ENCODE data around the gene SERTAD3.
"Not testable (repeated sequence)": the region's sequence is repeated elsewhere in the genome, so short reads cannot be mapped to it uniquely, and the experiment has no call there.

SERTAD3 gene

GRCh38 chr19:40457953-40458596 lies 13.9 kb upstream of the SERTAD3 start:
- DNase-seq, result no peak

- no peak for DNase-seq
Observed at GRCh38 chr19:40457048-40457447, 12.9 kb upstream of the SERTAD3 start.

- not testable (repeated sequence) for DNase-seq
Observed at GRCh38 chr19:40453943-40454342, 9.8 kb upstream of the SERTAD3 start.

- no peak for DNase-seq
Observed at GRCh38 chr19:40453151-40453735, 9.1 kb upstream of the SERTAD3 start.

- no peak for DNase-seq
Observed at GRCh38 chr19:40452016-40452415, 7.9 kb upstream of the SERTAD3 start.

GRCh38 chr19:40450664-40451063 lies 6.5 kb upstream of the SERTAD3 start:
- DNase-seq, result no peak

GRCh38 chr19:40449506-40449905 lies 5.4 kb upstream of the SERTAD3 start:
- no peak for DNase-seq

- no peak for DNase-seq
Observed at GRCh38 chr19:40446263-40446784, 2.2 kb upstream of the SERTAD3 start.

GRCh38 chr19:40445780-40446262 lies 1.7 kb upstream of the SERTAD3 start:
- DNase-seq, result no peak

- DNase-seq, result no peak
Observed at GRCh38 chr19:40444825-40445312, 734 bp upstream of the SERTAD3 start.

GRCh38 chr19:40443131-40443999 lies 770 bp downstream of the SERTAD3 start:
- peak; percentile 99 for DNase-seq

GRCh38 chr19:40442328-40443130 lies 1.6 kb downstream of the SERTAD3 start:
- no peak for DNase-seq

- DNase-seq, result no peak
Observed at GRCh38 chr19:40441719-40442253, 2.3 kb downstream of the SERTAD3 start.

- no peak for DNase-seq
Observed at GRCh38 chr19:40438284-40438683, 5.9 kb downstream of the SERTAD3 start.

GRCh38 chr19:40433391-40434216 lies 10.5 kb downstream of the SERTAD3 start:
- DNase-seq, result peak; percentile 37

- not testable (repeated sequence) for DNase-seq
Observed at GRCh38 chr19:40432760-40433159, 11.4 kb downstream of the SERTAD3 start.

GRCh38 chr19:40431698-40432097 lies 12.4 kb downstream of the SERTAD3 start:
- DNase-seq, result no peak

- DNase-seq, result not testable (repeated sequence)
Observed at GRCh38 chr19:40430242-40430641, 13.9 kb downstream of the SERTAD3 start.

GRCh38 chr19:40428197-40428596 lies 15.9 kb downstream of the SERTAD3 start:
- DNase-seq, result not testable (repeated sequence)

- peak; percentile 100 for DNase-seq
Observed at GRCh38 chr19:40425450-40426287, 18.5 kb downstream of the SERTAD3 start, which contains the start of gene SERTAD1. SERTAD1 (minus strand) TSS chr19:40425992; CDS start chr19:40423546, 2,446 bp downstream.

Data from T-helper 9 cell (primary cell).